A172 (cell line): ENCODE measurements around the gene RAB11FIP3. TPM values are rescaled to one million over a fixed set of nuclear protein-coding genes. Genes with fewer than 3 reads are reported as not detected.
A peak's percentile ranks its signal among the peaks of the same experiment; 100 is the strongest.

Experiments
- DNase-seq: peaks from one replicate; pipeline ENCODE4 v3.0.0-alpha.2; 2015; ENCODE audit warnings: low spot score
- total RNA-seq: library from RNA; depleted of rRNA; stranded (reverse); fragments of >200 nt; shearing (Covaris generic); gene quantifications from 2 replicates; pipeline ENCODE4 v1.2.3, GENCODE V29; 2014

RAB11FIP3 gene
- total RNA-seq, 1 experiment from 2014 or later: 22.0 TPM

DNA sequence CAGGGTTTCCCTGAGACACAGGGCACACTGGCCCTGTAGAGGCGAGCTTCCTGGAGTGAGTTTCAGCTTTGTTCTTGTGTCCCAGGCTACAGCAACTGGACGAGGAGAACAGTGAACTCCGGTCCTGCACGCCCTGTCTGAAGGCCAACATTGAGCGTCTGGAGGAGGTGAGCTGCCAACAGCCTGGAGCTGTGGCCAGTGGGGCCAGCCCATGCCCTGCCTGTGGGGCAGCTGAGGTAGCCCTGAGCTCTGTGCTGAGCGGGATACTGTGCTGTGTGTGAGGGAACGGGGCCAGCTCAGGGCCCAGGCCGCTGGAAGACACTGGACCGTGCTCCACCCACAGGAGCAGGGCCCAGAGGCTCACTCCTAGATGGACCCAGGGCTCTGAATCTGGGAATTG lies 93.4 kb downstream of the RAB11FIP3 start:
- DNase-seq: no peak

DNA sequence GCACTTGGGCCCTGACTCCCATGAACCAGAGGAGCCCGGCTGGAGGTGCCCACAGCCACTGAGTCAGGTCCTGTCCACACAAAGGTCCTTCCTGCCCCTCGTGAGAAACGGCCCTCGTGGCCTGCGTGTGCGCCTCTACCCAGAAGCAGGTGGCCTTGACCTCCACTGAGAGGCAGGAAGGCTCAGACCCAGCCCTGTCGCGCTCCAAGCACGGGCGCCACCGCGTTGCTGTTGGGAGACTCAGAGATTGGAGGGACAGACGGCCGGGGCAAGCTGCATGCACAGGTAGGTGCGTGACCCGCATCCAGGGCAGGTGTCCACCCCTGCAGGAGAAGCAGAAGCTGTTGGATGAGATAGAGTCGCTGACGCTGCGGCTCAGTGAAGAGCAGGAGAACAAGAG lies 94.0 kb downstream of the RAB11FIP3 start:
- no peak for DNase-seq

DNA sequence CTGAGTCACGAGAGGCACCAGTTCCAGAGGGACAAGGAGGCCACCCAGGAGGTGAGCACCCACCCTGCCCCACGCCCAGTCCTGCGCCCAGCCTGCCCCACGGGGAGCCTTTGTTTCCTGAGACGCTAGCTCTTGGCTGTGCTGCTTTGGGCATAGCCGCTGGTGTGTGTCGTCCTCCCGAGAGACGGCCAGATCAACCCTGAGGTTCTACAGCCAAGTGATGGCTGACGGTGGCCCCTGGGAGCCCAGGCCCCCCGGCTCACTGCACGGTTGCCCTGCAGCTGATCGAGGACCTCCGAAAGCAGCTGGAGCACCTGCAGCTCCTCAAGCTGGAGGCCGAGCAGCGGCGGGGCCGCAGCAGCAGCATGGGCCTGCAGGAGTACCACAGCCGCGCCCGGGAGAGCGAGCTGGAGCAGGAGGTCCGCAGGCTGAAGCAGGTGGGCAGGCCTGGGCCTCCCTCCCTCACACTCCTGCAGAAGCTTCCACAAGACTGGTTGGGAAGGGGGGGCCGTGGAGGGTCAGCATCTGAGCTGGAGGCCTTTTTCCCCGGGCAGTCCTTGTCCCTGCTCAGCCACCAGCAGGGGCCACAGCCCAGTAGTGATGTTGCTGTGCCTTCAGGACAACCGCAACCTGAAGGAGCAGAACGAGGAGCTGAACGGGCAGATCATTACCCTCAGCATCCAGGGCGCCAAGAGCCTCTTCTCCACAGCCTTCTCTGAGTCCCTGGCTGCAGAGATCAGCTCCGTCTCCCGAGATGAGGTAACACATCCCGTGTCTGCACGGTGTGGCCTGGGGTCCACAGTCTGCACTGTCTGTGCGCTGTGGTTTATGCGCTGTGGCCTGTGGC lies 94.6 kb downstream of the RAB11FIP3 start:
- DNase-seq: no peak

DNA sequence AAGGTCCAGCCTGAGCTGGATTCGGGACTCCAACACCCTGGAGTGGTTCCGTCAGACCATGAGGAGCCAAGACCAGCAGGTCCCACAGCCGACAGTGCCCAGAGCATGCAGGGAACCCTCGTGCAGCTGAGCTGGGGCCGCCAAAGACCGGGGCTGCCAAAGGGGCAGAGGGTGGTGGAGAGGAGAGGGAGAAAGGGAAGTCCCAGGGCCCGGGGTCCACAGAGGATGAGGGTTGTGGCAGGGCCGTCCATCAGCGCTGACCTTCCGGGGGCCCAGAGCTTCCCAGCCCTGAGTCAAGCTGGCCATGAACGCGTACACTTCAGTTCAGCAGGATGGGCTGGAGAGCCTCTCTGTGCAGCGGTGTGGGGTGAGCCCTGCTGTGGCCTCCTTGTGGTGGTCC lies 95.4 kb downstream of the RAB11FIP3 start:
- no peak for DNase-seq

DNA sequence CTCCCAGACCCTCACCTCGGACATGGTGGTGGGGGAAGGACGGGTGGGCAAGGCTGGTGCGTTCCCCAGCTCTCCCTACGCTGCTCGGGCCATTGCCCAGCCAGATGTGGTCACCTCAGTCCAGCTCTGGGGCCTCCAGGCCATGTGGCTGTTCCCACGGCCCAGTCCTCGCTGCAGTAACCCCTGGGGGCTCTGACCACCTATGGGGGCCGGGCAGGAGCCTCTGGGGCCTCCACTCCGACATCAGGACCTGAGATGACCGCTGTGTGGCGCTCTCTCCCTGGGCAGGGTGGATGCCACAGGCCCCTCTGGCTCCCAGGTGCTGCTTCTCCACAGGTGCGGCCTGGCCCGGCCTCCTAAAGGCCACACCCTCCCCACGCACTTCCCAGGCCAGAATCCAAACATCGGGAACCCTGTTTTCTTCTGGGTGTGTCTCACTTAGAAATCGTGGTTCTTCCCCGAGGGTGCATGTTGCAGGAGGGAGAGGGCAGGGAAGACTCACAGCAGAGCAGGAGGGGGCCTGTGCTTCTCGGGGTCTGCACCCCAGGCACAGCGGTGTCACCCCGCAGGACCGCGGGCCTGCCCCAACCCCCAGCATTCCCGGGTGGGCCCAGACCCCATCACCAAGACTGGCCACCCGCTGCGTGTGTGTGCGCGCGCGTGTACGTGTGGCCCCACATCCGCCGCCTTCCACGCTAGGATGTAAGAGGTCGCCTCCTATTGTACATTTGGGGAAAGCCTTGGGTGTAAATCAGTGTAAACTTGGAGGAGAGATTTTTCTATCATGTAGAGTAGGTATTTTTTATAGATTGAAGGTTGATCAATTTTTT lies 96.1 kb downstream of the RAB11FIP3 start:
- no peak for DNase-seq

DNA sequence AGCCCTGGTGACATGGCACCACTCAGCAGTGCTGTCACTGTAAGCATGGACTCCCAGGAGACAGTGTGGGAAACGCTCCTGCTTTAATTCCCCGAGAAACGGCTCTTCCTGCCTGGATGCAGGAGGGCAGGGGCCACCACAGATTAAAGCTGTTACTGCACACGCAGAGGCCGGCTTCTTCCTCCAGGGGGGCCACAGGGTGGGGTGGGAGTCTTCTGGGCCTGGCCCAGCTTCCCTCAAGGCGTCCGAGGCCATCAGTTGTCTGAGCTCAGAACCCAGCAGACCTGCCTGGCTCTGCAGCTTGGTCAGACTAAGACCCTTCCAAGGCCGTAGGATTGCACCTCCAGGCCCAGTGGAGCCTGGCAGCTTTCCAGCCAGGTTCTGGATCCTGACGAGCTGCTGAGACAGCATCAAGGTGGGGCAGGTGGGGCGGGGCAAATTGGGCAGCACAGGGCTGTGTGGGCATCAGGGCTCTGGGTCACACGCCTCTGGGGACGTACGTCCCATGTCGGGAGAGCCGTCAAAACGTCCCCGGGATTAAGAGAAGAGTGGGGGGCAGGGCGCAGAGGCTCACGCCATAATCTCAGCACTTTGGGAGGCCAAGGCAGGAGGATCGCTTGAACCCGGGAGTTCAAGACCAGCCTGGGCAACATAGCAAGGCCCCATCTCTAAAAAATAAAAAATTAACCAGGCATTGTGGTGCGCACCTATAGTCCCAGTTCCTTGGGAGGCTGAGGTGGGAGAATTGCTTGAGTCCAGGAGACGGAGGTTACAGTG lies 97.1 kb downstream of the RAB11FIP3 start:
- DNase-seq: no peak

DNA sequence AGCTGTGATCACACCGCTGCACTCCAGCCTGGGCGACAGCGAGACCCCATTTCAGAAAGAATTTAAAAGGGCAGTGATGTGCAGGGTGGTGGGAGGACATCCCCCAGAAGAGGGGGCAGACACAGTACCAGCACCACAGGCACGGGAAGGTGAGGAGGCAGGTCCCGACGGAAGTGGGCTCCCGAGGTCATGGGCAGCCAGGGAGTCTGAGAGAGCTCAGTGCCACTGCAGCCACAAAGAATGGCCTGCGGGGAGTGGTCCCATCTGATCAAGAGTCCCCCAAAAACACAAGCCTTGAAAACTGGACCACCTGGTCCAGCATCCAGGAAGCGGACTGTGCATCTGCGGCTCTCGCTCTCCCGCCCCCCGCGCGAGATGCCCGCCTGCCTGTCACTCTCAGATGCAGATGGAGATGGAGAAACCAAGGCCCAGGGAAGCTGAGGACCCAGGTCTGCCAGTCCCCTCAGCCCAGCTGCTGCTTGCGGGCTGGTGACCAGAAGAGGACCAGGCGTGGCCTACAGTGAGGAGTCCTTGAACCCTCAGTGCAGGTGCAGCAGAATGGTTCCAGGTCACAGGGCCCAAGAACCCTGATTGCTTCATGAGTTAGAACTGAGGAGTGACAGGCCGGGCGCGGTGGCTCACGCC lies 97.8 kb downstream of the RAB11FIP3 start:
- DNase-seq: no peak

DNA sequence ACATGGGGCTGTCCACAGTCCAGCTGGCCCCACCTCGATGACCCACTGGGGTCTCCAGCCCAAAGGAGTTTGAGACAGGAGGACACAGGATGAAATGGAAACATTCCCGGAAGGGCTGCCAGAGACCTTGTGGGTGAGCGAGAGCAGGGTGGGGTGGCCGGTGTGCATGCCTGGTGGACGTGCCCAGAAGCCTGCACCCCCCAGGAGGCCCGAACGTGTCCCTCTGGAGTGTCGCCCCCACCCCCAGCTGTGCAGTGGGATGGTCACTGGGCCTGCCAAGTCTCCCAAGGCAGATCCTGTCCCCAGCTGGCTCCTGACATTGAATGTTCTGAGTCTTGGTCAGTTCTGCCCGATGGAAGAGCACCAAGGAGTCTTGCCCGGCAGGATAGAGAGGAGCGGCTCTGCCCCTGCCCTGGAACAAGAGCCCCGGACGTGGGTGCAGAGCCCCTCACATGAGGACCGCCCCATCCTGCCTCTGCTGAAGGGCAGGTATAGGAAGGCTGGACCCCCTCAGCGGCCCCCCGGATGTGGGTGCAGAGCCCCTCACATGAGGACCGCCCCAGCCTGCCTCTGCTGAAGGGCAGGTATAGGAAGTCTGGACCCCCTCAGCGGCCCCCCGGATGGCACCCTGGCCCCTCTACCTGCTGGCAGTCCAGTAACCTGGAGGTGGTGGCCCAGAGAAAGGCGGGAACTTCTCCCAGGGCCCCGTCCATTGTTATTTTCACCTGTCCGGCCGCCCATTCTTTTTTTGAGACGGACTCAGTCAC lies 99.0 kb downstream of the RAB11FIP3 start:
- DNase-seq: no peak

DNA sequence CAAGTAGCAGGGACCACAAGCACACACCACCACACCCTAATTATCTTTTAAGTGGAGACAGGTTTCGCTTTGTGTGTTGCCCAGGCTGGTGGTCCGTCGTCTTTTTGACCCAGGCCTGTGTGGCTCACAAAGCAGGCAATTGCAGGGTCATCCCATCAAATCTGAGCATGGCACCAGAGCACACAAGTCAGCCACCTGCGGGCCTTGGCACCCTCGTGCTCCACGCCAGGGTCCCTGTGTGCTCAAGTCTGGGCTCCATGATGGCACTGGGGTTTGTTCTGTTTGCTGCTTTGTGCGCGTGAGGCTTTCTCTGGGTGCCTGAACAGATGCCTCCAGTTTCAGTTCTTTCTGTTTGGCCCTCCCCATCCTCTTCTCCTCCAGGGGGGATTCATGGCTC lies 99.7 kb downstream of the RAB11FIP3 start:
- no peak for DNase-seq

DNA sequence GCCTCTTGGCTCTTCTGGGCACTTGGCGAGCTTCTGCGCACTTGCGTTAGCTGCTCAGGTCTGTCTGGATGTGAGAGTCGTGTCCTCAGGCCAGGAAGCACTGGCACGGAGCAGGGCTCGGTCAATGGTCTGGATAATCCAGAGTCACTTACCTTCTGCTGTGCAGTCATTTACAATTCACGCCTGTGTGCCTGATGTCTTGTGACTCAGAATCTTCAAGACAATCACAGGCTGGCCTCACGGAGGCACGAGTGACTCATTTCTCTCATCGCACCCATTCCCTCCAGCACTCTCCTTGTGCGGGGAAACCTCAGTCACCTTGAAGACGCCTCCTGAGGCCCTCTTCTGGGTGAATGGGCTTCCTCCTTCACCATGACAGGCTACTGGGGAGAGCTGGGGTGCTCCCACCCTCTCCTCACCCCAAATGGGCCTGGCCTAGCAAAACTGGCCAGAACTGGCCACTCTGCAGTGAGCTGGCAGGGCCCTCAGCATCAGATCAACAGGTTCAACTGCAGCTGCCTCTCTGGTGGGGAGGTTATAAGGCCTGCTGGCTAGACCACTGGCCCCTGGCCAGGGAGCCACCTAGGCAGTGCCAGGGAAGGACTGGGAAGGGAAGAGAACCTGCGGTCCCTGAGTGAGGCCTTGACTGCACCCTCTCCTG lies 100.2 kb downstream of the RAB11FIP3 start:
- DNase-seq: peak; percentile 96

DNA sequence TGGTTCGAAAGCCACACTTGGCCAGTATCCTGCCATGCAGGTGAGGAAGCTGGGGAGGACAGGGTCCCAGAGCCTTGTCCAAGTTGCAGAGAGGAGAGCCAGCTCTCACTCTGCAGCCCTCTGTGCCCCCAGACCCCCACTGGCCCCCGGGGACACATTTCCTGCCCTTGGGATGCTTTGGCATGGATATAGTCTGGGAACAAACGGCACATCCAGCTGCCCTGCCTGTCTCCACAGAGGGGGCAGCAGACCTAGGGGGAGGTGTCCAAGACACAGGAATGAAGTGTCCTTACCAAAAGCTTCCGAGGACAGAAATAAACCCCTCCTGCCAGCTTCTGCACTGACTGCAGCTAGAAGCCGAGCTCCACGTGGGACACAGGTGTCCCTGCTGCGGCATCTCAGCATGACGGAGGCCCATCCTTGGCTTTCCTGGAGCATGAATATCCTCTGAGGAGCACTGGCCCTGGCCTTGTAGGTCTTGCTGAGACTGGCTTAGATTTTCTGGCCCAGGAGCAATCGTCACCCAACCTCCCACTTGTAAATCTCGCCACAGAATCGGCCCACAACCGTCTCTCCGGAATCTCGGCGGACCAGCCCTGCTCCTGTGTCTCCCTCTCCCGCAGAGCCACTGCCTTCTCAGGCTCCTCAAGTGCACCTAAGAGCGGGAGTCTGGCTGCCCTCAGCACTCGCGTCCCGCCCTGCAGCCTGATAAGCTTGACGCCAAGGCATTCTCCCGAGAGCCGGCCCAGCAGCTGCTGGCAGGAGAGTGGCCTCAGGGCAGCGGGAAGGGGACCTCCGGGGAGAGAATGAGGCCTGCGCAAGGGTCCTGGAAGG lies 100.9 kb downstream of the RAB11FIP3 start:
- DNase-seq: peak; percentile 16

DNA sequence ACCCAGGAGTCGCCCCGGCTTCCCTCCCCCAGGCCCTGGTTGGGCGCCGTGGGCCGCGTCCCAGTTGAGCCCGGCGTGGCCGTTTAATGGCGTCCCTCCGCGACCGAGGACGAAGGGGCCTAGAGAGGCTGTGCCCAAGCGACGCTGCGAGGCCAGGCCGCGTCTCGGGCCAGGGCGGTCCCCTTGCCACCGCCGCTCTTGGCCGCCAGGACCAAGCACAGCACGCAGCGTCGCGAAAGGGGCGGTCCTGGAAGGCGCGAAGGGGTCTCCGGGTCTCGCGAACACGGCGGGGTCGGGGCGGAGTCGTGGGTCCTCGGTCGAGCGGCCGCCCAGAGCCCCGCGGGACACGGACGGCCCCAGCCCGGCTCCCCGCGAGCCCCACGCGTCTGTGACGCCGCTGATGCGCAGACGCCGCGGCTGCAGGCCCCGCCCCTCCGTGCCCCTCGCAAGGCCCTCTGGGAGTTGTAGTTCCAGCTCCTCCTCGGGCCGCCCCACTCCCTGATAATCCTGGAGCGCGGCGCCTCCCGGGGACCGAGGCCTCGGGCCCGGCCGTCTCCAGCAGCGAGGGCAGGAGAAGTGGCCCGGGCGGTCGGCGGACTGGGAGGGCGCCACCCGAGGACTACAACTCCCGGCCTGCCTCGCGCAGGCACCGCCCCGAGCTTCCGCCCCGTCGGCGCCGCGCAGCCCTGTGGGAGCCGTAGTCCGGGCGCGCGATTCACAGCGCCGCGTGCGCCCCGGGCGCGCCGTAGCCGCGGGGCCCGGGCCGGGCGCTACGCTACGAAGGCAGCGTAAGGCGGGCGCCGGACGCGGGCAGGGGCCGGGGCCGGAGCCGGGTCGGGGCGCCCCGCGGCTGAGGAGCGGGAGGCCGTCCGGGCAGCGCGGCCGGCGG lies 101.8 kb downstream of the RAB11FIP3 start, which contains the start of gene CAPN15:
TSS of gene CAPN15 (plus strand) at position 698 of the 889 bp plus-strand sequence. CDS start 19,127 bp downstream, outside the sequence.
- peak; percentile 71 for DNase-seq

DNA sequence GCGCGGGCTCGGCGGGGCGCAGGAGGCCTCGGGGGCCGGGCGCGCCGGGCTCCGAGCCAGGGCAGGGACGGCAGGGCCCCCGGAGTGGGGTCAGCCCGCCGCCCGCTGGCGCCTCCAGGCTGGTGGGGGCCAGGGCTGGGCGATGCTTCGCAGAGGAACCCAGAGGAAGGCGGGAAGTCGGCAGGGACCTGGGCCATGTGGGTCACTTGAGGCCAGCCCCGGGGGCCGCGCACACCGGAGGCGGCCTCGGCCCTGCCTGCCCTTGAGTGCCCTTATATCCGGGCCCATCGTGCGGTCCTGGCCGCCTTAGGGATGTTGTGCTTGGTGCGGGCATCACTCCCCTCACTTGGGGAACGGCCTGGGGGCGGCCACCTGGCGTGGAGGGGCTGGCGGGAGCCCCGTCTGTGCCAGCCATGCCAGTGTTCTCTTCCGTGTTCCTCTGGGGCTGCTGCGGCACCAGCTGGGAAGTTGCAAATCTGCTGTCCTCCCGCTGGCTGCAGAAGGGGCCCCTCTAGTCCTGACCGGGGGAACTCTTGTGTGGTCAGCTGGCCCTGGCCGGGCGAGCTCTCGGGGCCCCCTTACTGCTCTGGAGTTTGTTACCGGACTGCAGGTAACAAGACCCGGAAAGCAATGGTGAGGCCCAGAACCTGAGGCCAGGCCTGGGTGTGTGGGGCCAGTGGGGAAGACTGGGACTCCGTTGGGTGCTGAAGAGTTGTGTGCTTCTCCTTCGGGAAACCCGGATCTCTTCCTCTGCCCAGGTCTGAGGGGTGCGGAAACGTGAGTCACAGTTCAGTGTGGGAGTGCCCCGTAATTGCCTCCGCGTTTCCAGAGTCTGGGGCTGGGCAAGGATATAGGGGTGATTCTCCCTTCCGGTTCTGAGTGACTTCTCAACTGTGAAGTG lies 102.9 kb downstream of the RAB11FIP3 start:
- DNase-seq: peak; percentile 88

DNA sequence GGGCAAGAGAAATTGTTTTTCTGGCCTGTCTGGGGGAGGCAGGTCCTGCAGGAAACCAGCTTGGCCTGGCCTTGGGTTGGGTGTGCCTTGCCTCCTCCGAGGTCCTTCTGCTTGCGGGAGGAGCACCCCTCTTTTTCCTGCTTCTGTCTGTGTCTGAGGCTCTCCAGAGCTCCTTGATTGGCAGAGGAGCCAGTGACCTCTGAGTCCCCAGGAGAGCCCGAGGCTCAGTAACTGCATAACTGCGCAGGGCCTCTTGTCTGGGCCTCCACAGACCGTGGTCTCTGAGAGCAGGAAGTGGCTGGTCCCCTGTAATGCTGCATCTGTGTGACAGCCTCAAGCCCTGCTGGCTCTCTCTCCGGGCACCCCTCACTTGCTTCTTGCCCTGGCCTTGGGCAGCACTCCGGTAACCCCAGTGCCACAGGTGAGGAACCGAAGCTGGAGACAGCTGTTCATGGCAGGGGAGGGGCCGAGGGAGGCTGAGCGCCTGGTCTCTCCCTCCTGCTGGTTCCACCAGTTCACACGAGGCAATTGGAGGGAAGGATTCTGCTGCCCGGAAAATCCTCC lies 103.6 kb downstream of the RAB11FIP3 start:
- DNase-seq: peak; percentile 28

DNA sequence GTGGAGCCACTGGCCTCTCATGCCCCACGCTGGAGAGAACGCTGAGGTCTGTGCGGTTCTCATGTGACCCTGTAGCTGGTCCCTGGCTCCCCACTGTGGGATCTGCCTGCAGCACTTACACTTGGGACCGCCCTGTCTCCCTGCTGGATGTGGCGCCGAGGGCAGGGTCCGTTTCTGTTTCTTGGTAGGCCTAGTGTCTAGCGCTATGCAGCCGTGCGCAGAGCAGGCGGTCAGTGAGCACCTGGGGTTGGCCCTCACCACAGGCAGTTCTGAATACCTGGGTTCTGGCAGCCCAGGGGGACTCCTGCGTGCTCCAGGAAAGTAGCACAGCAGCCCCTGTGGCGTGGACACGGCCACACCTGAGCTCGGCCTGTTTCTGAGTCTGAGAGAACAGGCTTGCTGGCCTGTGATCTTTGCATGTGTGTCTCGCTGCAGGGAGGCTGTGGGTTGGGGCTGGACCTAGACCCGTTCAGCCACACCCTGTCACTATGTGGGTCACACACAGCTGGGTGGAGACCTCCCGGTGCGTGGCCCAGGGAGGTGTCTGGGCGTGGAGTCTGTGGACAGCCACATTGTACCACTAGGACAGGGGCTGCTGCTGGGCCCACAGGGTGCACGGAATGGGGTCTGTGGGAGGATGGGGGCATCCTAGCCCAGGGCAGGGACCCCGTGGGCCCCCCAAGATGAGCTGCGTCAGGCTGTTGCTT lies 104.8 kb downstream of the RAB11FIP3 start:
- DNase-seq: no peak

DNA sequence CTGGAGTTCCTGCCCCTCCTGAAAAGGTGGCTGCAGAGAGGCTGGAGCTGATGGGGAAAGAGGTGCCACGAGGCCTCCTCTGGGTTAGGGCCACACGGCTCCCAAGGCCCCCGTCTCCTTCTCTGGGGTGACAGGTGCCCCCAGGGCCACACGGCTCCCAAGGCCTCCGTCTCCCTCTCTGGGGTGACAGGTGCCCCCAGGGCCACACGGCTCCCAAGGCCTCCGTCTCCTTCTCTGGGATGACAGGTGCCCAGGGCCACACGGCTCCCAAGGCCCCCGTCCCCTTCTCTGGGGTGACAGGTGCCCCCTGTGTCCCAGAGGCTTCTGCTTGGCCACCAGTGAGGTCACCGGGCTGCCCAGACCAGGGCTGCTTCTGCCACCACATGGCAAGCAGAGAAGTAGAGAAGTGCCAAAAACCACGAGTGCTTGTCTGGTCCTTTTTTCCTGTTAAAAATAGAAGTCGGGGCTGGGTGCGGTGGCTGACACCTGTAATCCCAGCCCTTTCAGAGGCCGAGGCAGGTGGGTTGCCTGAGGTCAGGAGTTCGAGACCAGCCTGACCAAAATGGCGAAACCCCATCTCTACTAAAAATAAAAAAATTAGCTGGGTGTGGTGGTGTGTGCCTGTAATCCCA lies 106.2 kb downstream of the RAB11FIP3 start:
- no peak for DNase-seq
